HG02885 (cell line): ENCODE data around the gene VAPB.

Source experiments
- ATAC-seq: cut with Tn5 transposase; IDR thresholded peaks from one replicate; pipeline ENCODE4 v1.9.1; 2021; ENCODE audit warnings: mild to moderate bottlenecking; ENCODE audit not compliant: unreplicated experiment, poor library complexity

The VAPB gene

DNA sequence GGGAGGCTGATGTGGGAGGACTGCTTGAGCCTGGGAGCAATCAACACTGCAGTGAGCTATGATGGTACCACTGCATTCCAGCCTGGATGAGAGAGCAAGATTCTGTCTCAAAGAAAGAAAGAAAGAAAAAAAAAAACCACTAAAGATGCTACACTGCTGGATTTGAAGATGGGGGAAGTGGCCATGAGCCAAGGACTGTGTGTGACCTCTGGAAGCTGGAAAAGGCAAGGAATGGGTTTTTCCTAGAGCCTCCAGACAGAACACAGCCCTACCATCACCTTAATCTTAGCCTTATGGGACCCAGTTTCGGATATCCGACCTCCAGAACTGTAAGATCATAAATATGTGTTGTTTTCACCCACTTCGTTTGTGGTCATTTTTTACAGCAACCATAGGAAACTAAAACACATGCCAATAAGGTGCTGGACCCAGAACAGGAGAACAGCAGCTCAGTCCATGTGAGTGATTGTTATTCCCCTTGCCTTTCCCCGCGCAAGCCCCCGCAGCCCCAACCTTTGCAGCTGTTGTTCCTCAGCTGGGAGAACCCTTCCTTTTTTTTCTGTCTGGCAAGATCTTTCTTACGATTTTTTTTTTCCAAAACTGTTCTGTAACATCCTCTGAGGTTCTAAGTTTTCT is 11.1 kb upstream of the VAPB start:
- ATAC-seq, result no peak

DNA sequence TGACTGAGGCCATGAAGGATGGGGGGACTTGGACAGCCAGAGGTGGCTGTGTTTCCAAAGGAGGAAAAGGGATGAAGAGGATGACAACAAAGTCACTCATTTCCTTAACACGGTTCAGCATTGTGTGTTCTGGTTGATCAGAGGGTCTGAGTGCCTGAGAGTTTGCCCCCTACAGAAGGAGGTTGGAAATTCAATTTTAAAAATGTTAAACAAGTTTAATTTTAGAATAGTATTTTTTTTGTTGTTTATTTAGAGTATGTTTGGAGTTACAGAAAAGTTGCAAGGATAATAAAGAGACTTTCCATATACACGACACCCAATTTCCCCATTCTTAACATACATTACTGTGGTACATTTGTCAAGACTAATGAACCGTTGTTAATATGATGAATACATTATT is 10.3 kb upstream of the VAPB start:
- no peak for ATAC-seq

DNA sequence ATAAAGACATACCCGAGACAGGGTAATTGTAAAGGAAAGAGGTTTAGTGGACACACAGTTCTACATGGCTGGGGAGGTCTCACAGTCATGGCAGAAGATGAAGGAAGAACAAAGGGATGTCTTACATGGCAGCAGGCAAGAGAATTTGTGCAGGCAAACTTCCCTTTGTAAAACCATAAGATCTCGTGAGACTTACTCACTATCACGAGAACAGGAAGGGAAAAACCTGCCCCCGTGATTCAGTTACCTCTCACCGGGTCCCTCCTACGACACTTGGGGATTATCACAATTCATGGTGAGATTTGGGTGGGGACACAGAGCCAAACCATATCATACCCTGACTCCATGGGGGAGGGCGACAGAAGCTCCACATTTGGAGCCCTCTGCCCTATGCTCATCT is 7.4 kb upstream of the VAPB start:
- no peak for ATAC-seq

DNA sequence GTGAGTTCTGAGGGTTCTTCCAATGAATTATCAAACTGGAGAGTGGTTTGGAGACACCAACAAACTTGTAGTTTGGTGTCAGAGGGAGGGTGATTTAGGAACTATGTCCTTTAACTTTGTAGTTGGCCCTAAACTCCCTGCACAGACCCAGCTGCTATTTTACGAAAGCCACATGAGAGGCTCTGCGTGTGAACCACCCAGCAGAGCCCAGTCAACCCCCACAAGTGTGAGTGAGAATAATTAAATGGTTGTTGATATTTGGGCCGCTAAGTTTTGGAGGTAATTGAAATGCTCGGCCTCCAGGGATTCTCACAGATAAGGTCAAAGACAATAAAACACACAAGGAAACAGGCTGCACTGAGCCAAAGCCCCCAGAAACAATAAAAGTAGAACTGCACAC is 6.9 kb upstream of the VAPB start:
- no peak for ATAC-seq

DNA sequence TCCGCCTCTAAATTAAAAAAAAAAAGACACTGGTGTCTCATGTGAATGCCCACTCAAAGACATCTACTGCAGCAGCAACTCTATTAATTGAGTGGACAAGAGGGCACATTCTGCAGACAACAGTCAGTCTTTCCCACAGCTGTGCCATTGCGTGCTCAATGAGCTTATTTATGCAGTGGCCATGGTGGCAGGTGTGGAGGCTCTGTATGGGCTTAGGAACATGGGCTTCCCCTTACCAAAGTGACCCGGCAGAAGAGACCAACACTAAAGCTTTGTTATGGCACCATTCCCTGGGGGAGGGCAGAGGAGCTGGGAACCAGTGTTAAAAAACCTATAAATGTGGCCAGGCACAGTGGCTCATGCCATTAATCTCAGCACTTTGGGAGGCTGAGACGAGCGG is 4.2 kb upstream of the VAPB start:
- ATAC-seq, result no peak

DNA sequence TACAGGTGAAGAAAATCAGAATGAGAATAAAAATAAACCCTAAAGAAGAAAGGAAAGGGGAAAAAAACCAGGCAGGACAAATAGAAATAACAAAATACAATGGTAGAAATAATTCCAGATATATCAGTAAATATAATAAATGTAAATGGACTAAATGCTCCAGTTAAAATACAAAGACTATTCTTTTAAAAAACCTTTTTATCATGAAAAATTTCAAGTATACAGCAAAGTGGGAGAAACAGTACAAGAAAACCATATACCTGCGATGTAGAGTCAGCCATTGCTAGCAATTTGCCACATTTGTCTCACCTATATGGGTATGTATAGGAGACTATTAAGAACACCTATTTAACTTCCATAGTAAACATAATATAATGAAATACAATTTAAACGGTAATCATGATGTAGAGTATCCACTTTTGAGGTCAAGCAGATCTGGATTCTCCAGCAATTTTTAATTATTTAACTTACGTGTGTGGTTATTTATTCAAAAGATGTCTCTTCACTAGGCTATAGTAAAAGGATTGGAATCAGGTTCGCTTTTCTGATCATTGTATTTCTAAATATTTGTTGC is 914 bp upstream of the VAPB start:
- ATAC-seq, result no peak

DNA sequence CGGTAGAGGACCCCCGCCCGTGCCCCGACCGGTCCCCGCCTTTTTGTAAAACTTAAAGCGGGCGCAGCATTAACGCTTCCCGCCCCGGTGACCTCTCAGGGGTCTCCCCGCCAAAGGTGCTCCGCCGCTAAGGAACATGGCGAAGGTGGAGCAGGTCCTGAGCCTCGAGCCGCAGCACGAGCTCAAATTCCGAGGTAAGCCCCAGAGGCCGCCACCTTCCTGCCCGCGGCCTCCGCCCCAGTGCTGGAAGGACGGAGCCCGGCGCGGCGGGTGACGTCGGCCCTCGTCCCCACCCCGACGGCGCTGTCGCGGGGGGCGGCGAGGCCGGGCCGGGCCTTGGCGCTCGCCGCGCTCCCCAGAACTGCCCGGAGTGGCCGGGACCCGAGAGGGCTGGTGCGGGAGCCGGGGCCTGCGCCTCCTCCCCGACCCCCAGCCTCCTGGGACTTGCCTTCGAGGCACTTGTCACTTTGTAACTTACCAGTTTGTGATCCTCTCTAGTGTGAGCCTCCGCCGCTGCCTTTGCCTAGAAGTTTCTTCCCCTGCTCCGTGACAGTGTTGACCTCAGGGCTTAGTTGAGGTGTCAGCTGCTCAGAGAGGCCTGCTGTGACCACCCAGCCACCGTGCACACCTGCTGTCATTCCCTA is 417 bp downstream of the VAPB start:
- ATAC-seq, result peak; percentile 31

DNA sequence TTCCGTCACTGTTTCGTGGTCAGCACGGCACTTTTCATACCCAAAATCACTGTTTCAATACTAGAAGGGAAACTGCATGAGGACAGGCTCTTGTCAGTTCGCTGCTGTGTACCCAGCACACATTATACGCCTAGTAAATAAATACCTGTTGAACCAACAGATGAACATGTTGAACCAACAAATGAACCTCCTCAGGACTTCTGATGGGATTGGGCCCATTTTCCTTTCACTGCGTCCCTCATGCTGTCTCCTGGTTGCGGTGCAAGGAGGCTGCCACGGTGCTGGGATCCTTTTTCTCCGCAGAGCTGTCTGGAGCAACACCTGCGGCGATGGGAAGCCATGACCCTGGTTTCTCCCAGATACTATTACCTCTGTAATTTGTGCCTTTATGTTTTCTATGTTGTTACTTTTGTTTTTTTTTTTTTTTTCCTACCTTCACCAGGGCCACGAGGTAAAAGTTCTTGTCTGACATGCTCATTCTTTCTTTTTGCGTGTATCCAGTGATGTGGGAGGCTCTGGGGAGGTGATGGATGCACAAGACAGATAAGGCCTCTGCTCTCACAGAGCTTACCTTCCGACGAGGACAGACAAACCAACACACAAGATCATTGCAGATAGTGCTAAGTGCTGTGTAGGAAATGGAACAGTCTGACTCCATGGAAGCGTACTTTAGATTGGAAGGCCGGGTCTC is 1.1 kb downstream of the VAPB start:
- no peak for ATAC-seq

DNA sequence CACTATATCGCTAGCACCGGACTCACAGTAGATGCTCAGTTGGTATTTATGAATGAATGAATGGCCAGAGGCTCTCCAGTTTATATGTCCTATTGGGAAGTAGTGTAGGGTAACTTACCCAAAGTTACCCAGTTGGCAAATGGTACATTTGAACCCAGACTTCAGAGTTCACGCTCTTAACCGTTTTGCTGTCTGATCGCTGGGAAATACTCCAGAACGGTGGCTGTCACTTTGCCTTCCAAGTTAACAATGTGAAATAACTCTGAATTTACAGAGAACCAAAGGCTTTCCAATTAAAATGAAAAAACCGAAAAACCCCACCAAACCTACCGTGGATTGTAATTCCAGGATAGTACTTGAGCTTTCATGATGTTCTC is 1.6 kb downstream of the VAPB start:
- no peak for ATAC-seq

DNA sequence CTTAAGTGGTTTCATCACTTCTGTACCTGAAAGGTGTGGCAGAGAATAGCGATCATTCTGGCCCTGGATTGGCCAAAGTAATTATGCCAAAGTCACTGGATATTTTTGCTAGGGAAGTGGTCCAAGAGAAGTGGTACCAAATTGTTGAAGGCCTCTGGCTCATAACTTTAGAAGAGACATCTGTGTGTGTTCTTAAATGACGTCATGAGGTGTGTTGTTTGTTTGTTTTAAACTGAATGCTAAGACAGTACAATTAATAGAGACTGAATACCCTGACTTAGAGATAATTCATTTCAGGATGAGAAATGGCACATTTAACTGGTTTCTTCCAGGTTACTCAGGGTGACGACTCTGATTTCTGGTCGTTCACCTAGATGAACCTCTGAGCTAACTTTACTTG is 3.3 kb downstream of the VAPB start:
- ATAC-seq, result no peak

DNA sequence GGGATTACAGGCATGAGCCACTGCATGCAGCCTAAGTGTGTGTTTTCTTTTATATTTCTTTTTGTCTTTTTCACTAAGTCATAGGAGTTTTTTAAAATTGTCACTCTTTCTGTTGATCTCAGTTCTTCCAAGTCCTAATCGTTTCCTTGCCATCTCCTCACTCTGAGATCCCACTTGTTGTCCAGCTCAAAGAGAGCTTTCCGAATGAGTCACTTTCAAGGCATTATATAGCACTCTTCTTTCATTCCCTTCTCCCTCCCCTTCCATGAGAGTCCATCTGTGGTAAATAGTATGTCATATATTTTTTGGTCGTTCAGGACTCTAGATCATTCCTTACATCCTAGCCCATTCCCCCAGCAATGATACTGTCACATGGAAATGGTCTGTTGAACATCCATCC is 4.3 kb downstream of the VAPB start:
- no peak for ATAC-seq

DNA sequence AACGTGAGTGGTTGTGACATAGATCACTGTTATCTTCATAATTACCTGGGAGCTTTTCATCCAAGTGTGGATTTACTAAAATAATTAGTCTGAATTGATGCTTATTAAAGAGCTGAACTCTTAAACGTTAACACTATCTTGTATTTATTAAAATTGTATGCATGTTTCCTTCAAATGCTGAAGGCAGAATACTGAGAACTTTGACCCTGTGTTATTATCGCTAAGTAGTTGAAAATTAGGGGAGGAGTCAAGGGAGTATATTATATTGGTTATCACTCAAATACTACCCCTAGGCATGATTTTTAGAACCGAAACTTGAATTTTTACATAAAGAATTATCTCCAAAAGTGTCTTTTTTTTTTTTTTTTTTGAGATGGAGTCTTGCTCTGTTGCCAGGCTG is 5.8 kb downstream of the VAPB start:
- no peak for ATAC-seq

DNA sequence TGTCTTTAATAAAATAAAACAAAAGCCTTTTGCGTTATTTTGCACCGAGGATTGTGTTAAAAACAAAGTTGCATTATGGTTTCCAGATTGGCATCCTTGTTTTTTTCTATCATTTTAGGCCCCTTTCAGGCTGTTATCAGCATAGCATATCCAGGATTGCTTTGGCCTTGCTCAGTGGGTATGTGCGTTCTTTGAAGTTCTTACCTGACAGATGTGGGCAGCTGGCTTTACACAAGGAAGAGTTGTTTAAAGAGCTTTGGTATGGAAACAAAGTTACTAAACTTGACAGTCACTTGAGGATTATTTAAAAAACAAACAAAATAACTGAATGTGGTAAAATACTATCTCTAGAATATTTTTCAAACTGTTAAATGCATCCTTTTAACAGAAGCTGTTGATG is 6.6 kb downstream of the VAPB start:
- ATAC-seq, result no peak

DNA sequence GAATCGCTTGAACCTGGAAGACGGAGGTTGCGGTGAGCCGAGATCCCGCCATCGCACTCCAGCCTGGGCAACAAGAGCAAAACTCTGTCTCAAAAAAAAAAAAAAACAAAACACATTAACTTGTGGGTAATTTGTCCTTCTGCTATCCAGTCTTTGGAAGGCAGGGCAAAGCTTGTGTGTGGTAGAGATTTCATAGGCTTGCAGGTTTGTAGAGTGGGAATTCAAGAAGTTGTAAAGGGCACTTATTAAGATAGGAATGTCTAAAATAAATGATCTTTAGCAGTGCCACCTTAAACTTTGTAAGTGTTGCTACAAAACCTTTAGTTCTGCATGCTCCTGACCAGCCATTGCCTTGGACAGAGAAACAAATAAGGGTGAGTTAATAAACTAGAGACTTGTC is 8.4 kb downstream of the VAPB start:
- ATAC-seq, result no peak

DNA sequence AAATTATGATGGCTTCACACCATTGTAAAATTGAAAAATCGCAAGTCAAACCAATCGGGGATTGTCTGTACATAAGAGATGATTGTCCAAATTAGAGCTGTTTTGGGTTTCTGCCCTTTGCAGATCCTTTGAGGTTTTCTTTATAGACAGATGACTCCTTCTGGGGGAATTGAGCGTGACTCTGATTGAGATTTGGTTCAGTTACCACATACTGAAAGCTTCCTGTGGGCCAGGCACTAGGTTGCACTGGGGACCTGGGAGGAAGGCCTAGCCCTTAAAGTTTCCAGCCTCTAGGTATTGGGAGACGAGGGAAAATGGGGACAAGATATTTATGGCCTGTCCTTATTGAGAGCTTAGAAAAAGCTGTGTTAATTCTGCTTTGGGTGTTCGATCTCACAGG is 9.2 kb downstream of the VAPB start:
- no peak for ATAC-seq

DNA sequence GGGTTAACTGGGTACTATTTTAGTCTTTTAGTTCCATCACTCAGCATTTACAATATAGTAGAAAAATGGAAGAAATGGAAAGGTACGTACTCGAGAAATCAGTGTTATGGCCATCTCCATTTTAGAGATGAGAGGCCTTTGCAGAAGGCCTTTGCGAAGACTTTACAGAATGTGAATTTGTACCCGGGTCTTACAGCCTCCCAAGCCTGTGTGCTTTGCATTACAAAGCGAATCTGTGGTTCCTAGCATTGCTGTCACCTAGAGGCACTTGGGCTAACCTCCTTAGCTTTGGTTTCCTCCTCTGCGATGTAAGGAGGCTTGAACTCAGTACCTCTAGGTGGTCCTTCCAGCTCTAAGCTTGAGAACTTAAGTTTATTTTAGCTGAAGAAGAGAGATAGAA is 10.9 kb downstream of the VAPB start:
- no peak for ATAC-seq

DNA sequence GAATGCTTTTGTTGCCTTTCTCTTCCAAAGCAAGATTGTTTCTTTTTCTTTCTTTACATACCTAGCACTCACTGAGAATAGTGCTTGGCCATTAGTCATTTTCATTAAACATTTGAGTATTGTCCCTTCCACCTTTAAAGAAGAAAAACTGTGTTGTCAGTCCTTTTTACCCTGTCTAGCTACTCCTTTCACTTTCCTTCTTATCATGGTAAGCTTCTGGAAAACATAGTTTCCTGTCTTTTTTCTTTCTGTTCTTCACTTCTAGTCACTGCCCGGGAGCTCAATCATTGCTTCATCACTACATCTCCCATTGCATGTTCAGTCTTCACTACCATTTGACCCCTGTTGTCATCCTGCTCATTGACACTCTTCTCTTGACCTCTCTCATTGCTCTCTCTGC is 12.1 kb downstream of the VAPB start:
- no peak for ATAC-seq

DNA sequence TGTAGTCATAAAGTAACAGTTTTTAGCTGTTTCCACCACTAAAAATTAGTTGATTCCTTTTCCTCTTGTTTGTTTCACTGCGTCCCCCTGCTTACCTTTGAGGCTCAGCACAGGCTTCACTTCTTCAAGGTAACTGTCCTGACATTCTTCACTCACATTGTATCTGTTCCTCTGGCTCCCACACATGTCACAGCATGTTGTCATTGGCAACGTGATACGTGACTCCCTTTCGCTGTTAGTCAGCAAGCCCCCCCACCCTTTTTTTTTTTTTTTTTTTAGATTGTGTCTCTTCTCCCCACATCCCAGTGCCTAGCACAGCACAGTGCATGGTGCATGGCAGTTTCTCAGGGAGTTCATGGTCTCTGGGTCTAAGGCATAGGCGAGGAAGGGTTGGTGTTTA is 13.3 kb downstream of the VAPB start:
- ATAC-seq, result no peak

DNA sequence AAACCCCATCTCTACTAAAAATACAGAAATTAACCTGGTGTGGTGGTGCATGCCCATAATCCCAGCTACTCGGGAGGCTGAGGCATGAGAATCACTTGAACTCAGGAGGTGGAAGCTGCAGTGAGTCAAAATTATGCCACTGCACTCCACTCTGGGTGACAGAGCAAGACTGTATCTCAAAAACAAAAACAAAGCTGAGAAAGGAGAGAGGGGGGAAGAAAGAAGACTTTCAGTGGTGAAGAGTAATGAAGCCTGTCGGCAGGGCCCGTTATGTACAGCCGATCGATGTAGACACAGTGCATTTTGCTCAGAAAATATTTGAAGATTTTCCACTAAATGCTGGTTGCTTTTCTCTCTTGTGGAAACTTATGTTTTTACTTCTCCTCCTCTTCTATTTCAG is 13.8 kb downstream of the VAPB start:
- peak; percentile 82 for ATAC-seq

DNA sequence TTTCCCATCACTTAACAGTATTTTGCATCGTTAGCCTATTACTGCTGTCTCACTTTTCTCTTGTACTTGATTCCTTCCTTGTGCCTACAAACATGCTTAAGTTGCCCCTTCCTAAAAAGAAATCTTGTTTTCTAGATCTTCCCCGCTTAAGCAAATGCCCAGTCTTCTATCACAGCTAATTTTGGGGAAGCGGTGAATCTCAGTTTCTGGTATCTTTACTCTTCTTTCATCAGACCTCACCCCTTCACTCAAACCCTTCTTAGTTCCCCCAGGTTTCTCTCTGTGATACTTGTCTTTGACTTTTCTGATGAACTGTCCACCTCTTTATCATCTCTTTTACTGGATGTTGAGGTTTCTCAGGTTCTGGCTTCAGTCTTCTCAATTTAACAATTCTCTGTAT is 14.2 kb downstream of the VAPB start:
- peak; percentile 33 for ATAC-seq

DNA sequence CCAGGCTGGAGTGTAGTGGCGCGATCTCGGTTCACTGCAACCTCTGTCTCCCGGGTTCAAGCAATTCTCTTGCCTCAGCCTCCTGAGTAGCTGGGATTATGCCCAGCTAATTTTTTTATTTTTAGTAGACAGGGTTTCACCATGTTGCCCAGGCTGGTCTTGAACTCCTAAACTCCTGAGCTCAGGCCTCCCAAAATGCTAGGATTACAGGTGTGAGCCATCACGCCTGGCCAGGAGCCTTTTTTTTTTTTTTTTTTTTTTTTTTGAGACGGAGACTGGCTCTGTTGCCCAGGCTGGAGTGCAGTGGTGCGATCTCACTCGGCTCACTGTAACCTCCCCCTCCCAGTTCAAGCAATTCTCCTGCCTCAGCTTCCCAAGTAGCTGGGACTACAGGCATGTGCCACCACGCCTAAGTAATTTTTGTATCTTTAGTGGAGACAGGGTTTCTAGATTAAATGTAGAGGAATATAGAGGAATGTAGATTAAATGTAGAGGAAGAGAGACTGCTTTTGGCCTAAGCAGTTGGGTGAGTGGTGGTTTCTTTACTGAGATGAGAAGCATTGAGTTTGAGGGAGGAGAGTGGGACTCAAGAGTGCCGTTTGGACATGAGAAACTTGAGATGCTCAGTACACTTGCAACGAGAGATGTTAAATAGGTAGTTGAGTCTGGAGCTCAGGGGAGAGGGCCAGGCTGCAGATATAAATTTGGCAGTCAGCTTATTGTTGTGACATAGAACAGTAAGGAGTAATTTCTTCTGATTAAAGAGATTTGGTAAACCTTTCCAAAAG is 16.7 kb downstream of the VAPB start:
- no peak for ATAC-seq
